GM08714 (cell line): ENCODE data around the gene RBFOX2.
"Not testable (repeated sequence)": the region's sequence is repeated elsewhere in the genome, so short reads cannot be mapped to it uniquely, and the experiment has no call there.

Experiments used
- H3K4me3 ChIP-seq: fragments of 200-500 bp; sonication (Bioruptor generic); 2 replicates; pipeline ENCODE4 v1.5.1; 2014; ENCODE audit warnings: mild to moderate bottlenecking, low read length, inconsistent platforms
- ZNF274 ChIP-seq: IDR thresholded peaks from 2 replicates; pipeline ENCODE4 v1.6.1; 2012; ENCODE audit warnings: mild to moderate bottlenecking, low read depth, low read length

The RBFOX2 gene

DNA sequence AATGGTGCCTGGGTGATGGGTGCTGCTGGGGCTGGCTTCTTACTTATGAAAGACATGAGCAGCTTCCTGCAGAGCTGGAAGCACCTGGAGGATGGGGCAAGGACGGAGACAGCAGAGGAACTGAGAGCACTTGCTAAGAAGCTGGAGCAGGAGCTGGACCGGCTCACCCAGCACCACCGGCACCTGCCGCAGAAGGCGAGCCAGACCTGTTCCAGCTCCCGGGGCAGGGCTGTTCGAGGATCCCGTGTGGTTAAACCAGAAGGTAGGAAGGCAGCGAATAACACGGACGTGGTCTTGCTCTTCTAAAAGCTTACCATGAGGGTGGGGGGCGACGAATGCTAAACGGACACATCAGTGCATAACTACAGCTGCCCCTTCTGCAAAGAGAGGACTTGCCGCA, 301.7 kb downstream of the RBFOX2 start:
- no peak overlapping the region for H3K4me3 ChIP-seq
- no peak for TF ChIP-seq ZNF274

DNA sequence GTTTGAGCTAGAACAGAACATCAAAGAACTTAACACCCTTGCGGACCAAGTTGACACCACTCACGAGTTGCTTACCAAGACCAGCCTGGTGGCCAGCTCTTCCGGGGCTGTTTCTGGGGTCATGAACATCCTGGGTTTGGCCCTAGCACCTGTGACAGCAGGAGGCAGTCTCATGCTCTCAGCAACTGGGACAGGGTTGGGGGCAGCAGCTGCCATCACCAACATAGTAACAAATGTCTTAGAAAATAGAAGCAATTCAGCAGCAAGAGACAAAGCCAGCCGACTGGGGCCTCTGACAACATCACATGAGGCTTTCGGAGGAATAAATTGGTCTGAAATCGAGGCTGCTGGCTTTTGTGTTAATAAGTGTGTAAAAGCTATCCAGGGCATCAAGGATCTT, 302.2 kb downstream of the RBFOX2 start:
- TF ChIP-seq ZNF274, result no peak
- H3K4me3 ChIP-seq, result no peak overlapping the region

DNA sequence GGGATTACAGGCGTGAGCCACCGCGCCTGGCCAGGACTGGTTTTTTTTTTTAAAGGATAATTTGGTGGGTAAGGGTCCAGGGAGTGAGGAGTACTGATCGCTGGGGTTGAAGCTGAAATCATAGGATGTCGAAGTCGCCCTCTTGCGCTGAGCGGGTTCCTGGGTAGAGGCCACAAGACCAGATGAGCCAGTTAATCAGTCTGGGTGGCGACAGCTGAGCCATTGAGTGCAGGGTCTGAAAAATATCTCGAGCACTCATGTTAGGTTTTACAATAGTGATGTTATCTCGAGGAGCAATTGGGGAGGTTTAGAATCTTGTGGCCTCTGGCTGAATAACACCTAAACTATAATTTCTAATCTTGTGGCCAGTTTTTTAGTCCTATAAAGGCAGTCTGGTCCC, 303.1 kb downstream of the RBFOX2 start:
- H3K4me3 ChIP-seq, result no peak overlapping the region
- TF ChIP-seq ZNF274, result no peak

DNA sequence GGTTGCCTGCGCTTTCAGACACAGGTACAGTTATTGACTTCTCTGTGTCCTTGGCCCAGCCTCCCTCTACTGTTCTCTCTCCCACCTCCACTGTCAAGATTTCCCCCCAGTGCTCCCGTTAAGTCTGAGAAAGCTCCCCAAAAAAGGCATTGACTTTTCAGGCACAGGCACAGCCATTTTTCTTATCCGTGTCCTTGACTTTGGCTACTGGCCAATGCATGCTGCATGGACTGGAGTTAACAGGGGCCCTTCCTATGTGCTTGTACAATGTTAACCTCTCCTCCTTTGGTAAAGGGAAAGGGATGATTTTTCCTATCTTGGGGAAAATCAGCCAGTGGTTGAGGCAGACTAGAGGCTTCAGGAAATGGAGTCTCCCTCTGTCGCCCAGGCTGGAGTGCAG, 306.7 kb downstream of the RBFOX2 start:
- no peak overlapping the region for H3K4me3 ChIP-seq
- TF ChIP-seq ZNF274, result no peak

DNA sequence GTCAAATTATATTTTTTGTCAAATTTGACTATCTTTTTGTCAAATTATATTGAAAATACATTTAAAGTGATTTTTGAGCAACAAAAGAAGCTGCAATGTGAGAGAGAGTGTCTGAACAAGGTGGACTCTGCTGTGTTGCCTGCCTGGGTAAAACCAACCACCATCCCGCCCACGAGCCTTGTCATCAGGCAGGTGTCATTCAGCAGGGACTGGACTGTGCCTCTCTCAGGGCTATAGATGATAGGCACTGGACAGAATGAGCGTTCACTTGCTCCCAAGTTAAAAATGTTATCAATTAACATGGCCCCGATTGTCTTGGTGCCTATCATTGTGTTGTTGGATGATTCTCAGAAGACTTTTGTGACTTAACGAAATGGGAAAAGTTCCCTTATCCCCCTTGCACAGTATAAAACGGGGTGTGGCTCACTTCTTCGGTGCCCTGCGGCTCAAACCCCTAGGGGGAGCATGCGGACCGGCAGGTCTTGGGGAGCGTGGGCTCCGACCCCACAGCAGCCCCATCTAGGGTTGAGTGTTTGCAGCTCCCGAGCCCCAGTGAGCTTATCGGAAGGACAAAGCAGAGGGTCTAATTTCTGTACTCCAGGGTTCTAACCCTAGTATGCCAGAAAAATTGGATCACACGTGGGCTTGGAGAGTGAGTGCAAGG, 309.3 kb downstream of the RBFOX2 start:
- no peak overlapping the region for H3K4me3 ChIP-seq
- no peak for TF ChIP-seq ZNF274

DNA sequence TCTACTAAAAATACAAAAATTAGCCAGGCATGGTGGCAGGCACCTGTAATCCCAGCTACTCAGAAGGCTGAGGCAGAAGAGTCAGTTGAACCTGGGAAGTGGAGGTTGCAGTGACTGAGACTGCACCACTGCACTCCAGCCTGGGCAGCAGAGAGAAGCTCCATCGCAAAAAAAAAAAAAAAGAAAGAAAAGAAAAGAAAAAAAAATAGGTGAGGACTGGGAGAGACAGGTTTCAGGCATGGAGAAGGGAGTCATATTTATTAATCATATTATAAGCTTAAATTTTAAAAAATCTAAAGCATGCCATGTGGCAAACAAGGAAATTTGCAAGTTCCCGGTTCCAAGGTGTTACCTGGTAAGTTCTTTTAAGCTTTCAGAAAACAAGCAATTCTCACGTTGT, 311.1 kb downstream of the RBFOX2 start, which contains the start of gene APOL5:
TSS of gene APOL5 (plus strand) at position 301 of the 400 bp plus-strand sequence. CDS start at position 301, 0 bp downstream.
- TF ChIP-seq ZNF274, result no peak
- no peak within 1 kb of the TSS for H3K4me3 ChIP-seq

DNA sequence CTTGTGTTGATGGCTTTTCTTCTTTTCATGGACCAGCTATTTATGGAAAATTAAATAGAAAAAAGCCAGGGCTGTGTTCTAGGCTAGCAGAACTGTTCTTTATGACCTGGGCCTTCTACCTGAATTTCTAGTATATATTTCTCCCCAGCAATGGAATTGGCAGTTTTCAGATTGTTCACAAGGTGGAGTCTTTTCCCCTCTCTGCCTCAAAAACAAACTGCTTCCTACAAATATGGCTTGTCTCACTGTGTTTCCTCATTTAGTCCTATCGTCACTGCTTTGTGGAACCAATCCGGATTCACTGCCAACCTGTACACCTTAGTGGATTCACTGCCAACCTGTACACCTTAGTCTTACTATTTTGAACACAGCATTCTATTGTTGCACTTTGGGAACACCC, 316.0 kb downstream of the RBFOX2 start:
- TF ChIP-seq ZNF274, result no peak

DNA sequence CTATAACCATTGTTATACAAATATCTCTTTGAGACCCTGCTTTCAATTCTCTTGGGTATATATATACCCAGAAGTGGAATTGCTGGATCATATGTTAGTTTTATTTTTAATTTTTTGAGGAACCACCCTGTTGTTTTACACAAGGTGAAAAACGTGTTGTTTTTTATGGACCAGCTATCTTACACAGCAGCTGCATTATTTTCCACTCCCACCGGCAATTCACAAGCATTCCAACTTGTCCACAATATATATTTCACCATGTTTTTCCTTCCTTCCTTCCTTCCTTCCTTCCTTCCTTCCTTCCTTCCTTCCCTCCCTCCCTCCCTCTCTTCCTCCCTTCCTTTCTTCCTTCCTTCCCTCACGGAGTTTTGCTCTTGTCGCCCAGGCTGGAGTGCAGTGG, 317.3 kb downstream of the RBFOX2 start:
- no peak overlapping the region for H3K4me3 ChIP-seq
- no peak for TF ChIP-seq ZNF274

More for the DNA sequence above, 316.0 kb downstream of the RBFOX2 start:
- no peak overlapping the region for H3K4me3 ChIP-seq

DNA sequence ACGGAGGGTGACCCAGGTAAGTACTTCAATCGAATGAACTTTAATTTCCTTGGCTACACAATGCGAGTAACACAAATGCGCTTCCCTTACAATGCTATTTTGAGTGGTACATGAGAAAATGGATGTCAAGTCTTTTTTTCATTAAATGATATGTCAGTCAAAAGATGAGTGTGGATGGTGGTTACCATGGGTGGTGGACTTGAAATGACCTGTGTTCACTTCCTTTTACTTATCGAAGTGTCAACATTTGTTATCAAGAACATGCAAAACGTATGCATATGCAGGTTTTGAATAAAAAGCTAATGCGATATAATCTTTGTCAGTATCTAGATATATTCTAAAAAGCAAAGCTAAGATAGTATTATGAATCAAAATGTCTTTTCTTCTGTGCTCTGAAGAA, 319.7 kb downstream of the RBFOX2 start:
- no peak for TF ChIP-seq ZNF274
- no peak overlapping the region for H3K4me3 ChIP-seq

DNA sequence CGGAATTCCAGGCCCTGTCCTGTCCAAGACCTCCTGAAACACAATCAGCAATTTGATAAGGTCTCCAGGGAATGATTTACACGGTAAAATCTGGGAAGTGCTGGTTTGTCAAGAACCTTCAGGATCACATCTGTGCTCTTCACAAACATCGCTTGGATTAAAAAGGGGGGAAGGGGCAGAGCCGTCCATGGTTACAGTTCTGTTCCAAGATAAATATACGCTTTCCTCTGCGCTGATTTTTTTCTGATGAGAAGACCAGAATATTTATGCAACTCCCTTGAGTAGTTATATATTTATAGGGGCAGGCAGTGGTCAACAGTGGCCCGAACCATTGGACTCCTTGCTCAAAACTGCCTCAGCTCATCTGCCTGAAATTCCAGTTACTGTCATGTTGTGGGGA, 320.2 kb downstream of the RBFOX2 start:
- no peak overlapping the region for H3K4me3 ChIP-seq
- TF ChIP-seq ZNF274, result no peak

DNA sequence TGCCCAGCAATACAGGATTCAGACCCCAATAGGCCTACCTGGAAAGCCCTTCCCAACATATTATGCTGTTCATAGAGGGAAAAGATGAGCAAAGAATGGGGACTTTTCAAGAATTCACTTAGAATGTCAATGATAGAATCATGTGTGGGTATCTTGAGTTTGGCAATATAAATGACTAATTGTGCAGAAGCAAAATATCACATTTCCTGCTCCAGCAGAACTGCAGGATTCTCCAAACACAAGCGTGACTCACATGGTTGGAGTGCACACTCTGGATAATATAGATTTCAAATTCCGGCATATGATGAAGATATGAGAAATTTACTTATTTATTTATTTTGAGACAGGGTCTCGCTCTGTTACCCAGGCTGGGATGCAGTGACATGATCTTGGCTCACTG, 323.5 kb downstream of the RBFOX2 start:
- no peak overlapping the region for H3K4me3 ChIP-seq
- TF ChIP-seq ZNF274, result no peak

DNA sequence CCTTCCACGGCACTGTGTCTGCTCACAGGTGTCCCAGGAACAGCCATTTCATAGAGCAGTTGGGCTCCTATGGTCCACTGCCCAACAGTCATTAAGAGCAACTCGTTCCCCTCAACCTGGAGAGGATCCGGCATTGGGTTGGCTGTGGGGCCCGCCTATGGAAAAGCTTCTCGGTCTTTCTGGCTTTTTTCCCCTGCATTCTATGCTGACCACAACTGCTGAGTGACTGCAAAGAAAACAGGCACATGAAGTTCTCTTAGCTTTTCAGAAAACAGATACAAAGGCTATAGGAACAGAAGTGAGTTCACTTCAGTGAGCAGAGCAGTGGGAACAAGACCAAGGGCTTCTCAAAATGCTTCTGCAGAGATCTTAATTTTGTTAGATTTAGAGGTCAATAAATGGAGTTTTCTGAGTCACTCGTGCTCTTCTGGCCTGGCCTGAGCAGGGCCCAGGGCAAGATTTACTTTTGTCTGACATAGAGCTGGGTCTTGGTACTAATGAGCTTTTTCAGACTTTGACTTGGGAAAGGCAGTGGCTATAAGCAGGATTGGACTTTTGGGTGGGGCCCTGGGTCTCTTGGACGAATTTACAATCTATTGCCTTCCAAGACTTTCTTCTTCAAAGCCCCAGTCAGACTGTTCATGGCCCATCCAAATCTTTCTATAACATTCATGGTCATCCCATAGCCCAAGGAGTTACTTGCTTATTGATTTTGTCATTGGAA, 324.6 kb downstream of the RBFOX2 start:
- no peak overlapping the region for H3K4me3 ChIP-seq
- TF ChIP-seq ZNF274, result no peak

DNA sequence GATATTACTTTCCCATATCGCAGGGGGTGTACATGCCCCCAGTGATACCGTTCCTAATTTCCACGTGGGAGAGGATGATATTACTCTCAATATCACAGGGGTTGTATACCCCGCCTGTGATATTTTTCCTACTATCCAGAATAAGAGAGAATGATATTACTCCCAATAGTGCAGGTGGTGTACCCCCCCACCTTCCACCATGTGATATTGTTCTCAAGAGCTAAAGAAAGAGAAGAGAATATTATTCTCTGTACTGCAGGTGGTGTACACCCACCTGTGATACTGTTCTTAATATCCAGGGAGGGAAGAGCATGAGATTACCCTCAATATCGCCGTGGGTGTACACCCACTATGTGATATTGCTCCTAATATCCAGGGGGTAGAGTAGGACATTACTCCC, 328.8 kb downstream of the RBFOX2 start:
- H3K4me3 ChIP-seq, result not testable (repeated sequence)

DNA sequence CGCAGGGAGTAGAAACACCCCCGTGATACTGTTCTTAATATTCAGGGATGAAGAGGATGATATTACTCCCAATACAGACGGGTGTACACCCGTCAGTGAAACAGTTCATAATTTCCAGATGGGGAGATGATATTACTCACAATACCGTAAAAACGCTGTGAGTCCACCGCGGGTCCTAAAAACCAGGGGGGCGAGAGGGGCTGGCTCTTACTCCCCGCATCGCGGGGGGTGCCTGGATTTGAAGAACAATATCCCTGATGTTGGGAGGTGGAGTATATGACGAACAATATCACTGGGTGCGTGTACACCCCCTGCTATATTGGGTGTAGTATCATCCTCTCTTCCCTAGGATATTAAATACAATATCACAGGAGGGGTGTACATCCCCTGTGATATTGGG, 331.5 kb downstream of the RBFOX2 start:
- TF ChIP-seq ZNF274, result no peak
- no peak overlapping the region for H3K4me3 ChIP-seq

DNA sequence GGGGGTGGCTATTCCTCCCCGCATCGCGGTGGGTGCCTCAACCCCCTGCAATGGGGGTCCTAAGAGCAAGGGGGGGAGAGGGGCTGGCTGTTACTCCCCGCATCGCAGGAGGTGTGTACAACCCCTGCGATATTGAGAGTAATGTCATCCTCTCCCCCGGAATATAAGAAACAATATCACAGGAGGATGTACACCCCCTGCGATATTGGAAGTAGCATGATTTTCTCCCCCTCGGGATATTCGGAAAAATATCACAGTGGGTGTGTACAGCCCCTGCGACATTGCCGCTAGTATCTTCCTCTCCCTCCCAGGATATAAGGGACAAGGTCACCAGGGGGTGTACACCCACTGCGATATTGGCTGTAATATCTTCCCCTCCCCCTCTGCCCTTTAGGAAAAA, 333.4 kb downstream of the RBFOX2 start:
- TF ChIP-seq ZNF274, result no peak
- no peak overlapping the region for H3K4me3 ChIP-seq
